Tibial artery (tissue), 4 donors: Measurements from ENCODE around the gene NTSR1.

Experiments
- DNase-seq, 2 donors: peaks; one replicate each; pipeline ENCODE4 v3.0.0-alpha.2; 2019
- H3K27ac ChIP-seq, 2 donors: fragments of 200-600 bp; sonication (generic) in 1 of 2; 1 replicate in 1 of 2; 2 replicates in 1 of 2; pipeline ENCODE4 v1.5.1; 2018 to 2019; ENCODE audit warnings: mild to moderate bottlenecking in 1 of 2
- H3K27me3 ChIP-seq, 2 donors: fragments of 200-600 bp; sonication (generic) in 1 of 2; one replicate each; pipeline versions ENCODE4 v1.5.1 to v1.6.0; 2016 to 2019
- H3K36me3 ChIP-seq, 3 donors: fragments of 200-600 bp; sonication (generic) in 2 of 3; one replicate each; pipeline ENCODE4 v1.5.1; 2016 to 2019; ENCODE audit warnings: mild to moderate bottlenecking in 2 of 3
- H3K4me1 ChIP-seq, 4 donors: fragments of 200-600 bp; sonication (generic) in 2 of 4; 1 replicate in 3 of 4; 2 replicates in 1 of 4; pipeline ENCODE4 v1.5.1; 2016 to 2019
- H3K4me3 ChIP-seq, 2 donors: fragments of 200-600 bp; sonication (generic) in 1 of 2; 1 replicate in 1 of 2; 2 replicates in 1 of 2; pipeline ENCODE4 v1.5.1; 2018 to 2019; ENCODE audit warnings: mild to moderate bottlenecking in 2 of 2
- H3K9me3 ChIP-seq, 3 donors: fragments of 200-600 bp; sonication (generic) in 1 of 3; one replicate each; pipeline ENCODE4 v1.5.1; 2016 to 2019
- CTCF ChIP-seq, 2 experiments: fragments of 200-600 bp in 1 of 2; fragments of 450-650 bp in 1 of 2; IDR thresholded peaks; one replicate each; pipeline ENCODE4 v1.5.1; 2017 to 2019; ENCODE audit warnings: antibody characterized with exemption in 2 of 2, mild to moderate bottlenecking in 1 of 2, moderate library complexity in 1 of 2
- intact Hi-C: fragments of 100-400 bp; cut with DNase I; formaldehyde crosslinking; loops from one replicate; pipeline ENCODE4 v1.15.0; 2023; ENCODE audit warnings: low total_unique reads

The NTSR1 gene

GRCh38 chr20:62691487-62691886 lies 17.1 kb upstream of the NTSR1 start:
- H3K36me3 ChIP-seq: no peaks in the 10 kb centered on the region
- TF ChIP-seq CTCF (IDR thresholded peaks at IDR 0.05): no peak
- H3K4me1 ChIP-seq: no peaks in the 10 kb centered on the region
- no peak overlapping the region for H3K27ac ChIP-seq
- no peak overlapping the region for H3K4me3 ChIP-seq
- peaks cover 0 to 80% of the 10 kb centered on the region in 2 donors for H3K27me3 ChIP-seq
- intact Hi-C loops: no loop called here
- DNase-seq: no peak
- no peaks in the 10 kb centered on the region for H3K9me3 ChIP-seq

DNA sequence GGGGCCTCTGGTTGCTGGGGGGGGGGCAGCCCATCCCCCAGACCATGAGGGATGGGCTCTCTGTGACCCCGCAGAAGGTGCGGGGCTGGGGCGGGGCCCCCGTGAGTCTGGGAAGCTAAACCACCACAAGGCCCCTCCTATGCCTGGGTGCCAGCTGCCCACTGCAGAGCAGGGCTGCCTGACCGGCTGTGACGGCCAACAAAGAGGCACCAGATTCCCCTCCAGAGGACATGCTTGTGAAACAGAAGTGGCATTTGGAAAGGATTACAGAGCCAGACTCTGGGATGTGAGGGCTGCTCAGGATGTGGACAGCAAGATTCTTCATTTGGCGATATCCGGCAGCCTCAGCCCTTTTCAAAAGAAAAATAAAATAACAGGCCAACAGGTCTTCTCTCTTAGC lies 16.5 kb upstream of the NTSR1 start:
- intact Hi-C loops: no loop called here
- Histone ChIP-seq H3K27ac (no peak overlapping the region), H3K4me1 (no peaks in the 10 kb centered on the region), H3K4me3 (no peak overlapping the region), H3K9me3 (no peaks in the 10 kb centered on the region), H3K36me3 (no peaks in the 10 kb centered on the region), H3K27me3 (peaks cover 0 to 79% of the 10 kb centered on the region in 2 donors)
- no peak for DNase-seq
- TF ChIP-seq CTCF (IDR thresholded peaks at IDR 0.05): no peak

- Histone ChIP-seq H3K27ac (no peak overlapping the region), H3K4me1 (no peaks in the 10 kb centered on the region), H3K4me3 (no peak overlapping the region), H3K9me3 (no peaks in the 10 kb centered on the region), H3K27me3 (peaks cover 0 to 79% of the 10 kb centered on the region in 2 donors), H3K36me3 (no peaks in the 10 kb centered on the region)
- intact Hi-C loops: no loop called here
- TF ChIP-seq CTCF (IDR thresholded peaks at IDR 0.05): no peak
- DNase-seq: no peak
Observed at GRCh38 chr20:62692801-62693523, 15.7 kb upstream of the NTSR1 start.

GRCh38 chr20:62693524-62693922 lies 15.1 kb upstream of the NTSR1 start:
- intact Hi-C loops: no loop called here
- DNase-seq: no peak
- Histone ChIP-seq H3K4me3 (no peak overlapping the region), H3K27me3 (peaks cover 0 to 79% of the 10 kb centered on the region in 2 donors), H3K9me3 (no peaks in the 10 kb centered on the region), H3K27ac (no peak overlapping the region), H3K4me1 (no peaks in the 10 kb centered on the region), H3K36me3 (no peaks in the 10 kb centered on the region)
- no peak for TF ChIP-seq CTCF (IDR thresholded peaks at IDR 0.05)

- no peak for DNase-seq
- Histone ChIP-seq H3K27ac (no peak overlapping the region), H3K27me3 (peaks cover 0 to 79% of the 10 kb centered on the region in 2 donors), H3K9me3 (no peaks in the 10 kb centered on the region), H3K36me3 (no peaks in the 10 kb centered on the region), H3K4me3 (no peak overlapping the region), H3K4me1 (no peaks in the 10 kb centered on the region)
- intact Hi-C loops: no loop called here
- TF ChIP-seq CTCF (IDR thresholded peaks at IDR 0.05): no peak
Observed at GRCh38 chr20:62694106-62694505, 14.5 kb upstream of the NTSR1 start.
